Measurements from ENCODE around the gene GPR151.
A peak's percentile ranks its signal among the peaks of the same experiment; 100 is the strongest.

GPR151 gene

DNA sequence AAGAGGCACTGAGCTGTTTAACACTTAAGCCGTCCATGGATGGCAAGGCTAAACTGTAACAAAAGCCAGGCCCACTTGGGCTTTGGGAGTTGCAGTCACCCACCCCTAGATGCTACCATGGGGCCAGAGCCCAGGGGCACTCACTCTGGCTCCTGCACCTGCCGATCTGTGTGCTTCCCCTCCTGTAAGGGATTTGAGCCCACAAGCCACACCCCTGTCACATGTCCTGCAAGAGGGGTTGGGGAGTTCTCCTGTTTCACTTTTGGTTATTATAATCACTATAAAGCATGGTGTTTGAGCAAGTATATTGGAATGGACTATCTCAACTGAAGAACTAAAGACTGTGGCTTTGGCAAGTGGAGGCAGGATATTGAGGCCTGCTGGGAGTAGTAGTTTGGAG is 14.0 kb upstream of the GPR151 start:
- TF ChIP-seq EZH2phosphoT487 (IDR thresholded peaks at IDR 0.05; ENCODE audit: low read length) = no peak
- TF ChIP-seq, protein P1, sequence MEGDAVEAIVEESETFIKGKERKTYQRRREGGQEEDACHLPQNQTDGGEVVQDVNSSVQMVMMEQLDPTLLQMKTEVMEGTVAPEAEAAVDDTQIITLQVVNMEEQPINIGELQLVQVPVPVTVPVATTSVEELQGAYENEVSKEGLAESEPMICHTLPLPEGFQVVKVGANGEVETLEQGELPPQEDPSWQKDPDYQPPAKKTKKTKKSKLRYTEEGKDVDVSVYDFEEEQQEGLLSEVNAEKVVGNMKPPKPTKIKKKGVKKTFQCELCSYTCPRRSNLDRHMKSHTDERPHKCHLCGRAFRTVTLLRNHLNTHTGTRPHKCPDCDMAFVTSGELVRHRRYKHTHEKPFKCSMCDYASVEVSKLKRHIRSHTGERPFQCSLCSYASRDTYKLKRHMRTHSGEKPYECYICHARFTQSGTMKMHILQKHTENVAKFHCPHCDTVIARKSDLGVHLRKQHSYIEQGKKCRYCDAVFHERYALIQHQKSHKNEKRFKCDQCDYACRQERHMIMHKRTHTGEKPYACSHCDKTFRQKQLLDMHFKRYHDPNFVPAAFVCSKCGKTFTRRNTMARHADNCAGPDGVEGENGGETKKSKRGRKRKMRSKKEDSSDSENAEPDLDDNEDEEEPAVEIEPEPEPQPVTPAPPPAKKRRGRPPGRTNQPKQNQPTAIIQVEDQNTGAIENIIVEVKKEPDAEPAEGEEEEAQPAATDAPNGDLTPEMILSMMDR (IDR thresholded peaks at IDR 0.05; ENCODE audit: low read length) = no peak
- Histone ChIP-seq H3K4me3 (ENCODE audit: low read length) (peak overlapping the region; percentile 6; the same call in 1 of the 2 replicates), H4K20me1 (ENCODE audit: insufficient read depth, low read length) (no peaks in the 10 kb centered on the region), H3K36me3 (replicated peaks; ENCODE audit: insufficient read depth, low read length) (no peaks in the 10 kb centered on the region), H3K27ac (ENCODE audit: low read length) (no peak overlapping the region), H3K27me3 (replicated peaks; ENCODE audit: insufficient read depth, low read length) (no peaks in the 10 kb centered on the region), H3K9me3 (replicated peaks; ENCODE audit: insufficient read depth, low read length) (no peaks in the 10 kb centered on the region), H3K4me2 (ENCODE audit: low read depth, low read length) (peak overlapping the region; percentile 59), H3F3A (ENCODE audit: insufficient read depth, low read length) (no peaks in the 10 kb centered on the region), H3K9ac (ENCODE audit: low read length) (no peak overlapping the region), H2AFZ (ENCODE audit: low read length) (peak overlapping the region; percentile 31), H3K79me2 (ENCODE audit: low read length) (no peaks in the 10 kb centered on the region), H3K4me1 (ENCODE audit: low read length) (no peaks in the 10 kb centered on the region), H3K9me2 (replicated peaks; ENCODE audit: insufficient read depth, low read length) (no peaks in the 10 kb centered on the region)
- peak; percentile 70 for DNase-seq

DNA sequence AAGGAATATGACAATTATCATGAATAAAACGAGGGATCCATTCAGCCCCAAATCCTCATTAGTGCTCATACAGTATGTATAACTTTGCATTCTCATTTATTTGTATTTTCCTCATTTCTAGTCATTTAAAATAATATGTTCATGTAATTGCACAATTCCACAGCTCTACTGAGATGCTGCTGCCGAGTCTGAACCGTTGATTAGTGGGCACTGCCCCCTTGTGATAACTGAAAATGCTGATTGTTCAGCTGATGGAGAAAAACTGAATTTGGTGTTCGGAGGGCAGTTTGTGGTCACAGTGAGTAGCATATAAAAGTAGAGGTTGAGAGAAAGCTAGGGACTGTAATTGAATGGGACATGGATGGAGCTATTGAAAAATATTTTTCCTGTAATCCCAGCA is 12.2 kb upstream of the GPR151 start:
- Histone ChIP-seq H3K4me3 (ENCODE audit: low read length) (no peak overlapping the region), H3K36me3 (replicated peaks; ENCODE audit: insufficient read depth, low read length) (no peaks in the 10 kb centered on the region), H3K9ac (ENCODE audit: low read length) (no peak overlapping the region), H3K9me3 (replicated peaks; ENCODE audit: insufficient read depth, low read length) (no peaks in the 10 kb centered on the region), H3K4me1 (ENCODE audit: low read length) (no peaks in the 10 kb centered on the region), H2AFZ (ENCODE audit: low read length) (no peak overlapping the region), H3K27me3 (replicated peaks; ENCODE audit: insufficient read depth, low read length) (no peaks in the 10 kb centered on the region), H3K4me2 (ENCODE audit: low read depth, low read length) (no peak overlapping the region), H3K79me2 (ENCODE audit: low read length) (no peaks in the 10 kb centered on the region), H3K27ac (ENCODE audit: low read length) (no peak overlapping the region), H4K20me1 (ENCODE audit: insufficient read depth, low read length) (no peaks in the 10 kb centered on the region), H3K9me2 (replicated peaks; ENCODE audit: insufficient read depth, low read length) (no peaks in the 10 kb centered on the region), H3F3A (ENCODE audit: insufficient read depth, low read length) (no peaks in the 10 kb centered on the region)
- DNase-seq = no peak
- TF ChIP-seq EZH2 (optimal IDR thresholded peaks at IDR 0.05; ENCODE audit: low read depth, low read length) (no peak), EZH2phosphoT487 (IDR thresholded peaks at IDR 0.05; ENCODE audit: low read length) (no peak)
- TF ChIP-seq, protein P1 (IDR thresholded peaks at IDR 0.05; ENCODE audit: low read length) = no peak

- Histone ChIP-seq H3K79me2 (ENCODE audit: low read length) (no peaks in the 10 kb centered on the region), H4K20me1 (ENCODE audit: insufficient read depth, low read length) (no peaks in the 10 kb centered on the region), H3K9me3 (replicated peaks; ENCODE audit: insufficient read depth, low read length) (no peaks in the 10 kb centered on the region), H3K4me2 (ENCODE audit: low read depth, low read length) (no peak overlapping the region), H3K4me3 (ENCODE audit: low read length) (no peak overlapping the region), H3K27ac (ENCODE audit: low read length) (no peak overlapping the region), H3K9me2 (replicated peaks; ENCODE audit: insufficient read depth, low read length) (no peaks in the 10 kb centered on the region), H3K36me3 (replicated peaks; ENCODE audit: insufficient read depth, low read length) (no peaks in the 10 kb centered on the region), H3K27me3 (replicated peaks; ENCODE audit: insufficient read depth, low read length) (no peaks in the 10 kb centered on the region), H3F3A (ENCODE audit: insufficient read depth, low read length) (no peaks in the 10 kb centered on the region), H3K9ac (ENCODE audit: low read length) (no peak overlapping the region), H2AFZ (ENCODE audit: low read length) (no peak overlapping the region), H3K4me1 (ENCODE audit: low read length) (no peaks in the 10 kb centered on the region)
- DNase-seq = no peak
- TF ChIP-seq EZH2phosphoT487 (IDR thresholded peaks at IDR 0.05; ENCODE audit: low read length) = no peak
- TF ChIP-seq EZH2 (optimal IDR thresholded peaks at IDR 0.05; ENCODE audit: low read depth, low read length) = no peak
- TF ChIP-seq, protein P1 (IDR thresholded peaks at IDR 0.05; ENCODE audit: low read length) = no peak
Measured at GRCh38 chr5:146527785-146528184, 11.8 kb upstream of the GPR151 start.
